Activated naive CD4-positive, alpha-beta T cell treated with anti-CD3 and anti-CD28 coated beads for 36 hours (primary cell): Measurements from ENCODE around the gene ADORA2B. TPM values are rescaled to one million over a fixed set of nuclear protein-coding genes. Genes with fewer than 3 reads are reported as not detected.

Source experiments
- CTCF ChIA-PET: fragments of 350-600 bp; sonication (Branson Sonifier 250); formaldehyde crosslinking; loops from one replicate; lab custom pipeline; 2021; ENCODE audit warnings: antibody characterized with exemption; lab: Charles Lee
- DNase-seq: peaks from one replicate; pipeline ENCODE4 v3.0.0-alpha.2; 2020
- H3K27ac Mint-ChIP-seq: one replicate; pipeline ENCODE4 v1.8.0; 2021; ENCODE audit warnings: mild to moderate bottlenecking, mixed read lengths
- H3K27me3 Mint-ChIP-seq: one replicate; pipeline ENCODE4 v1.8.0; 2021; ENCODE audit warnings: low read depth, mixed read lengths
- H3K36me3 Mint-ChIP-seq: one replicate; pipeline ENCODE4 v1.8.0; 2021; ENCODE audit warnings: low read depth, mixed read lengths
- H3K4me1 Mint-ChIP-seq: one replicate; pipeline ENCODE4 v1.8.0; 2021; ENCODE audit warnings: low read depth, mixed read lengths
- H3K4me3 Mint-ChIP-seq: one replicate; pipeline ENCODE4 v1.8.0; 2021; ENCODE audit warnings: mild to moderate bottlenecking, moderate library complexity, mixed read lengths
- H3K9me3 Mint-ChIP-seq: one replicate; pipeline ENCODE4 v1.8.0; 2021; ENCODE audit warnings: mixed read lengths
- intact Hi-C: fragments of 100-400 bp; cut with micrococcal nuclease; formaldehyde crosslinking; loops from one replicate; pipeline ENCODE4 v1.15.1; 2023
- total RNA-seq, 2 experiments: library from RNA; stranded (reverse); gene quantifications; one replicate each; pipeline ENCODE4 v1.2.3, GENCODE V29; 2021

The ADORA2B gene
- total RNA-seq, 2 experiments from 2014 or later, result 0.12 TPM; not detected in 1

DNA sequence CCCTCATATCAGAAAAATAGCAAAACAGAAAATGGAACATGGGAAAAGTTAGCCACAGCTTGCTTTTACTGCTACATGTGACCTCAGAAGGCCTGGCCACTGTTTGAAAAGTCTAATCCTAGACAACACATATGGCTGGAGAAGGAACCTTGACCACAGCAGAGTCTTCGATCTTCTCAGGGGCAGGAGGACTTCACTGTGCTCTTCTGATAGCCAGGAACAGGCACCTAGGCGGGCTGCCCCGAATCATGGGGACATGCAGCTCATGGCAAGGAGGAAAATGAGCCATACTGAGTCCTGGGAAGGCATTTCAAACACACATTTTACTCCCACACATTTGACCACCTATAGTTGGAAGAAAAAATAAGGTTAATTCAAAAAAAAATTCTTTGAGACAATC lies 31.1 kb upstream of the ADORA2B start:
- Mint-ChIP-seq H3K4me1 (no peaks in the 10 kb centered on the region), H3K36me3 (no peaks in the 10 kb centered on the region), H3K9me3 (no peaks in the 10 kb centered on the region), H3K27me3 (peaks cover 8% of the 10 kb centered on the region), H3K27ac (no peak overlapping the region), H3K4me3 (no peak overlapping the region)
- intact Hi-C loops, result no loop called here
- CTCF ChIA-PET, result no interaction called here
- DNase-seq, result no peak

DNA sequence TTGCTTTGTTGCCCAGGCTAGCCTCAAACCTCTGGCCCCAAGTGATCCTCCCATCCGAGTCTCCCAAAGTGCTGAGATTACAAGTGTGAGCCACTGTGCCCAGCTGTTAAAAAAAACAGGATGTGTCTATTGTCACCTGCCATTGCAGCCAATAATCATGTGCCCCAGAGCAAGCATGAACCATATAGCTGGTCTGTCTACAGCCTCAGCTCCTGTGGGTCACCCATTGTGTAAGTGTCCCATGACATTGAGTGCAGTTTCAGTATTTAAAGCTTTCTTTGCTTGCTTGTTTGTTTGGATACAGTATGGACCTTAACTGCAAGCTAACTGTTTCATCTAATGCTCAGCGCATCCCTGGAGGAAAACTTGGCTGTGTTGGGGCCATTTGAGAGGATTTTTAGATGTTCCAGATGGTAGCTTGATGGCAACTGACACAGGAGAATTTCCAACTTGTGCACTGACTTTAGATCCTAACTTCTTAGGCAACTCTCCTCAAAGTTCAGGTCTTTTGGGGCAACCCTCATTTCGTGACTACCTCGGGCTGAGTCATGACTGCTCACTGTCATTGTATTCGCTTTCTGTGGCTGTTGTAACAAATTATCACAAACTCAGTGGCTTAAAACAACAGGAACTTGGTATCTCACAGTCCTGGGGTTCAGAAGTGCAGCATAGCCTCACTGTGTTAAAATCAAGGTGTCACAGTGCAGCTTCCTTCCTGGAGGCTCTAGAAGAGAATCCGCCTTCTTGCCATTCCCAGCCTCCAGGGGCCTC lies 30.3 kb upstream of the ADORA2B start:
- H3K4me1 Mint-ChIP-seq, result no peaks in the 10 kb centered on the region
- H3K36me3 Mint-ChIP-seq, result no peaks in the 10 kb centered on the region
- CTCF ChIA-PET, result no interaction called here
- intact Hi-C loops, result no loop called here
- H3K27me3 Mint-ChIP-seq, result peaks cover 8% of the 10 kb centered on the region
- no peaks in the 10 kb centered on the region for H3K9me3 Mint-ChIP-seq
- DNase-seq, result no peak
- no peak overlapping the region for H3K27ac Mint-ChIP-seq
- no peak overlapping the region for H3K4me3 Mint-ChIP-seq

DNA sequence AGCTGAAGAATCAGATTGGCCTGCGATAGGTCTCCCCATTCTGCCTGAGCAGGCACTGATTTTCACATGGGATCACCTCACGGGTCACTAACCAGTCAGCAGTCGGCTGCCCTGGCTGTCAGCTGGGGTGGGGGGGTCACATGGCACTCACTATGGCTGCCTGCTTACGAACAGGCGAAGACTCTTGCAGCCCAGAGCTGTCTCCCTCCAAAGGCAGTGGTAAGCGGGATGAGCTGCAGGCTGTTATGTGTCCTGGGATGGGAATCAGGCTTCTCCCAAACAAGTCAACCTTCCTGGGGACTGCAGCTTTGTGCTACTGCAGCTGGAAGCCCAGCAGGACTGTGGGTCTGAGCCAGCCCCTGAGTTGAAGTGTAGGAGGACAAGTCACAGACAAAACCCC lies 29.0 kb upstream of the ADORA2B start:
- no peak overlapping the region for H3K27ac Mint-ChIP-seq
- no peaks in the 10 kb centered on the region for H3K9me3 Mint-ChIP-seq
- no peak for DNase-seq
- no peaks in the 10 kb centered on the region for H3K4me1 Mint-ChIP-seq
- intact Hi-C loops, result no loop called here
- CTCF ChIA-PET, result no interaction called here
- no peak overlapping the region for H3K4me3 Mint-ChIP-seq
- peaks cover 12% of the 10 kb centered on the region for H3K27me3 Mint-ChIP-seq
- no peaks in the 10 kb centered on the region for H3K36me3 Mint-ChIP-seq

DNA sequence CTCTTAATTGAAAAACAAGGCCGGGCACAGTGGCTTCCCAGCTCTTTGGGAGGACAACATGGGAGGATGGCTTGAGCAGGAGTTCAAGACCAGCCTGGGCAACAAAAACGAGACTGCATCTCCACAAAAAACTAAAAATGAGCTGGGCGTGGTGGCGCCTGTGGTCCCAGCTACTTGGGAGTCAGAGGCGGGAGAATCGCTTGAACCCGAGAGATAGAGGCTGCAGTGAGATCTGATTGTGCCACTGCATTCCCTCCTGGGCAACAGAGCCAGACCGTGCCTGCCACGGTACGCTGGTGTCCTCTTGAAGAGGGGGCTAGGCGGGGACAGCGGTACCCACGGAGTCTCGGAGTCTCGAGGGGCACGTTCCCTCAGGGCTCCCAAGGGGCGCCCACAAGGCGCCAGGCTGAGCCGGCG lies 27.9 kb upstream of the ADORA2B start:
- no peak overlapping the region for H3K4me3 Mint-ChIP-seq
- CTCF ChIA-PET, result no interaction called here

DNA sequence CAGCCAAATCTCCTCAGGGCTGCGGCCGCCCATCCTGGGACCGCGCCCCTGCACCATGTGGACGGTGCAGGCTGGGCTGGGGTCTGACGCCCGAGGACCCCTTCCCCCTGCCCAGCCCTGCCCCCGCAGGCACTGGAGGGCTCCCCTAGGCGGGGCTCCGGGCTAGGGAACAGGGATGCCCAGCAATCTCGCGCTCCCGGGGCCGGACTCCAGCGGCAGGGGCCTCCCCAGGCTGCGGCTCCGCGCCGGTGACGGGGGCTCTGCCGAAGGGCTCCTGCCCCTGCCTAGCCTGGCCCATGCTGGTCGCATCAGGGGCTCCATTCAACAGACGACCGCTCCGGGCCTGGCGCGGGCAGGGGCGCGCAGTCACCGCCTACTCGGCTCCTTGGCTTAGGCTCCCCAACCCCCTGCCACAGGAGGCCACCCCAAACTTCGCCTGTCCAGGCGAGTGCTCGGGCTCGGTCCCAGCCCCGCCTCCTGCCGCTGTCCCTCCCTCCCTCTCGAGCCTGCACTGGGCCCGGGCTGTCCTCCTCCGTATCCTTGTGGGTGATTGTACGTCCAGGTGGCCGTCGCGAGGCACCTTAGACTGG lies 27.4 kb upstream of the ADORA2B start:
- no peaks in the 10 kb centered on the region for H3K4me1 Mint-ChIP-seq
- intact Hi-C loops, result no loop called here
- CTCF ChIA-PET, result no interaction called here
- no peak for DNase-seq
- H3K27me3 Mint-ChIP-seq, result peaks cover 12% of the 10 kb centered on the region
- H3K9me3 Mint-ChIP-seq, result peaks cover 5% of the 10 kb centered on the region
- no peak overlapping the region for H3K4me3 Mint-ChIP-seq
- H3K27ac Mint-ChIP-seq, result no peak overlapping the region
- no peaks in the 10 kb centered on the region for H3K36me3 Mint-ChIP-seq

More for the DNA sequence above, 27.9 kb upstream of the ADORA2B start:
- Mint-ChIP-seq H3K36me3 (no peaks in the 10 kb centered on the region), H3K27me3 (peaks cover 12% of the 10 kb centered on the region), H3K4me1 (no peaks in the 10 kb centered on the region), H3K27ac (no peak overlapping the region), H3K9me3 (peaks cover 5% of the 10 kb centered on the region)
- no peak for DNase-seq
- intact Hi-C loops, result no loop called here

DNA sequence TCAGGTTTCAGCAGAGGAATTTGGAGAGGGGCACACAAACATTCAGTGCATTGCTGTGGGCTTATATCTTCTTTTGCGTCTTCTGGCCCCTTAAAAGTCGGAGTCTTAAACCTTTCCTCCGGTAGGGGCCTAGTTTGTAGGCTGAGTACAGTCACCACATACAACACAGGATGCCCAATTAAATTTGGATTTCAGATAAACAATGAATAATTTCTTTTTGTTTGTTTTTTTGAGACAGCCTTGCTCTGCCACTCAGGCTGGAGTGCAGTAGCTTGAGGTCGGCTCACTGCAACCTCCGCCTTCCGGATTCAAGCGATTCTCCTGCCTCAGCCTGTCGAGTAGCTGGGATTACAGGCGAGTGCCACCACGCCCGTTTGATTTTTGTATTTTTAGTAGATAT lies 26.7 kb upstream of the ADORA2B start:
- CTCF ChIA-PET, result no interaction called here
- Mint-ChIP-seq H3K36me3 (no peaks in the 10 kb centered on the region), H3K27me3 (peaks cover 12% of the 10 kb centered on the region), H3K27ac (no peak overlapping the region), H3K4me1 (no peaks in the 10 kb centered on the region), H3K4me3 (no peak overlapping the region), H3K9me3 (peaks cover 5% of the 10 kb centered on the region)
- intact Hi-C loops, result no loop called here
- no peak for DNase-seq

DNA sequence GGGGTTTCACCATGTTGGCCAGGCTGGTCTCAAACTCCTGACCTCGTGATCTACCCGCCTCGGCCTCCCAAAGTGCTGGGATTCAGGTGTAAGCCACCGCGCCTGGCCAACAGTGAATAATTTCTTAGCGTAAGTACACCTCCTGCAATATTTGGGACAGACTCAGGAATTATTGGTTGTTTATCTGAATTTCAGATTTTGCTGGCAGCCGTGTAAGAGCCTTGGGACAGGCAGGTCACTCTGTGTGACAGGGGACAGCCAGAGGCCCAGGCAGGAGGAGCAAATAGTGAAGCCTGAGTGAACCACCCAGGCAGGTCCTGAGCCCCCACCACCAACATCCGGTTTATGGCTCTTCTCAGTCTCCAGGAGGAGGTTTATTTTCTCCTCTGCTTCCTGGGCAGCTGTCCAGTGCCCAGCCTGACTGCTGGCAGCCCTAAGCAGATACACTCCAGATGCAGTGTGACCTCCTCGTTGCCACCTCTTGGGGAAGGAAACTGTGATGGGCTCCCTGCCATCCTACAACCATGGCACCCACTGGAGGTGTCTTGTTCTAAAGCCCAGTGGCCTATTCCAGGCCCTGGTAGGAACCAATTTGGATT lies 26.2 kb upstream of the ADORA2B start:
- Mint-ChIP-seq H3K27me3 (peaks cover 12% of the 10 kb centered on the region), H3K36me3 (no peaks in the 10 kb centered on the region), H3K9me3 (peaks cover 5% of the 10 kb centered on the region), H3K4me3 (no peak overlapping the region), H3K27ac (no peak overlapping the region), H3K4me1 (no peaks in the 10 kb centered on the region)
- CTCF ChIA-PET, result no interaction called here
- DNase-seq, result no peak
- intact Hi-C loops, result no loop called here

DNA sequence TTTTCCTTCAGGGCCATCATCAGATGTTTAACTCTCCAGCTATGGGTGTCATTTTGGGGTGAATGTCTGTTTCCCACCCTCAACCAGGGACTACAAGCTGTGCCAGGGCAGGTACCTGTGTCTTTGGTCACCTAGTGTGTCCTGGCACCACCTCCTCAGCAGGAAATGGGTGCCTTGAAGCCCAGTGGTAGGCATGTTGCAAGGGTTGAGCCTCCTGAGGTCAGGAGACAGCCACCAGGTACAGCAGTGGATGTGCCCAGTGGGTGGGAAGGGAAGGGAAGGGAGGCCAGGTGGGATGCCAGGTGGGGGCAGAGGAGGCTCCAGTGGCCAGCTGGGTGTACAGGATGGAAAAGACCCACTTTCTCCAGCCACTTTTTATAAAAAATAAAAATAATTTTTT lies 25.5 kb upstream of the ADORA2B start:
- CTCF ChIA-PET, result no interaction called here
- intact Hi-C loops, result no loop called here
- H3K27me3 Mint-ChIP-seq, result peaks cover 12% of the 10 kb centered on the region
- DNase-seq, result no peak
- H3K4me1 Mint-ChIP-seq, result no peaks in the 10 kb centered on the region
- H3K27ac Mint-ChIP-seq, result no peak overlapping the region
- no peaks in the 10 kb centered on the region for H3K36me3 Mint-ChIP-seq
- no peak overlapping the region for H3K4me3 Mint-ChIP-seq
- H3K9me3 Mint-ChIP-seq, result peaks cover 5% of the 10 kb centered on the region

DNA sequence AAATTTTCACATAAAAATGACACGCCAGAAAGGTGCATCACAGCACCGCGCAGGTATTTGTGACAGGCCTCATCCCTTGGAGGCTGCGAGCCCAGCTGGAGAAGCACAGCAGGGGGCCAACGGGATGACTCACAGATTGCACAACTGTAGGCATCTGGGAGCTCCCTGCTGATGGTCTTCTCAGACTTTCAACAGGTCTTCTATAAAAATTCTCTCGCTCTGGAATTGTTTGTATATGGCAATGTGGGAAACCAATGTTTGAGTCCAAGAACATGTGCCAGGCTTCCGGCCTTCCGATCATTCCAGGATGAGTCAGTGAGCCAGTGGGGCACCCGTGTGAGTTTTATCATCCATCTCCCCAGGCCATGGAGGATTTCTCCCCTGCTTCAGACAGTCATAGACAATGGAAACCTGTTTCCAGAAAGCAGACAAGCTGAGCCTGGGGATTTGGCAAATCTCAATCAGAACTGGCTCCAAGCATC lies 24.1 kb upstream of the ADORA2B start:
- no peak for DNase-seq
- peaks cover 5% of the 10 kb centered on the region for H3K9me3 Mint-ChIP-seq
- H3K27ac Mint-ChIP-seq, result no peak overlapping the region
- no peak overlapping the region for H3K4me3 Mint-ChIP-seq
- peaks cover 12% of the 10 kb centered on the region for H3K27me3 Mint-ChIP-seq
- CTCF ChIA-PET, result no interaction called here
- no peaks in the 10 kb centered on the region for H3K4me1 Mint-ChIP-seq
- intact Hi-C loops, result no loop called here
- no peaks in the 10 kb centered on the region for H3K36me3 Mint-ChIP-seq

DNA sequence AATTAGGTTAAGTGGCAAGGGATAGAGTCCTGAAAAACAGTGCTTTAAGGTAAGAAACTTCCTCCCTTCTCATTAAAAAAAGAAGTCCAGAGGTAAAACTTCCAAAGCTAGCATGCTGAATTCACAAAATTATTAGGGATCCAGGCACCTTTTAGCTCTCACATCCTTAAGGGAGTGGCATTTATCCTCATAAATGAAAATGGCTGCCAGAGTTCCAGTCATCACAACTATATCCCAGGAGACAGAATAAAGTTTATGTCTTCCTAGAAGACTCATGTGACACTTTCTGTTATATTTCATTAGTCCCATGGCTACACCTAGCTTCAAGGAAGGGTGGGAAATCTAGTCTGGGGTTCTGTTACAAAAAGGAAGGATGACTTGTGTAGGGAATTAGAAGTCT lies 23.3 kb upstream of the ADORA2B start:
- DNase-seq, result no peak
- no peak overlapping the region for H3K27ac Mint-ChIP-seq
- peaks cover 11% of the 10 kb centered on the region for H3K27me3 Mint-ChIP-seq
- no peaks in the 10 kb centered on the region for H3K4me1 Mint-ChIP-seq
- intact Hi-C loops, result no loop called here
- H3K9me3 Mint-ChIP-seq, result peaks cover 5% of the 10 kb centered on the region
- no peaks in the 10 kb centered on the region for H3K36me3 Mint-ChIP-seq
- CTCF ChIA-PET, result no interaction called here
- no peak overlapping the region for H3K4me3 Mint-ChIP-seq

DNA sequence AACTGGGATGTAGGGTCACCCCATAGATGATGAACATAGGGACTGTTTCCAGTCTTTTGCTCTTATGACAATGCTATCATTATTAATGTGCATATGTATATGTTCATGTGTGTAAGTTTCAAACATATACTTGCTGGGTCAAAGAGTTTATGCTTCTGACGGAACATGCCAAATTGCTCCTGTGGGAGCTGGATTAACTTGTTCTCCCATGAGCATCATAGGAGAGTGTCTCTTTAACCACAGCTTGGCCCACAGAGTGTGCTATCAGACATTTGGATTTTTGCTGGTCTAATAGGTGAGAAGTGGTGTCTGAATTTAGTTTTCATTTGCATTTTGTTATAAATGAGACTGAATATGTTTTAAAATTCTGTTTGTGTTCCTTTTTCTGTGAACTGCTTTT lies 22.3 kb upstream of the ADORA2B start:
- peaks cover 5% of the 10 kb centered on the region for H3K9me3 Mint-ChIP-seq
- CTCF ChIA-PET, result no interaction called here
- H3K36me3 Mint-ChIP-seq, result no peaks in the 10 kb centered on the region
- intact Hi-C loops, result no loop called here
- no peak overlapping the region for H3K4me3 Mint-ChIP-seq
- H3K27me3 Mint-ChIP-seq, result peaks cover 9% of the 10 kb centered on the region
- no peak overlapping the region for H3K27ac Mint-ChIP-seq
- H3K4me1 Mint-ChIP-seq, result no peaks in the 10 kb centered on the region
- DNase-seq, result no peak

DNA sequence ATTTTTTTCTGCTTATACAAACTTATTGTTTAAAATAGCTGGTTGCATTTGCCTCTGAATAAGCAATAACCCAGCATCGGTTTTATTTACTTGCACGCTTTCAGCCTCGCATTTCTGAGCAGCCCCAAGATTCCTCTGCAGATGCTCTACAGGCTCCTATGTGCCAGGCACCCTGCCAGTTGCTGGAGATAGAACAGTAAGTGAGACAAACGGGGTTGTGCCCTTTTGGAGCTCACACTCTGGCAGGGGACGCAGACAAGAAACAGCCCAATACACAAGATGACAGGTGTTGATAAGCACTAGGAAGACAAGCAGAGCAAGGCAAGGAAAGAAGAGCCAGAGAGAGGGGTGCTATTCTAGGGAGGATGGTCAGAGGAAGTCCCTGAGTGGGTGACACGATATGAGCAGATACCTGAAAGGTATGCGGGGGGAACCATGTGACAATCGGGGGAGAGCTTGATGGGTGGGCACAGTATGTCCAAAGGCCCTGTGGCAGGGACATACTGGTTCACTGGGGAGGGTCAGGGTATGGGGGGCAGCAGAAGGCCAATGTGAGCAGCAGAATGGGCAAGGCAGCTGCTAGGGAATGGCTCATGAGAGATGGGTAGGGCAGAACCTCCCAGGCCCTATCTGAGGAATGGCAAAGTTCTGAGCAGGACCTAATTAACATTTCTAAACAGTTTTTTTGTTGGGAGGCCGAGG lies 18.7 kb upstream of the ADORA2B start:
- CTCF ChIA-PET, result interaction anchor here (0.6 kb wide), 1 partner anchor 18 kb away, joined by 3 read pairs; no protein-coding TSS in a partner anchor
- no peak for DNase-seq
- H3K36me3 Mint-ChIP-seq, result no peaks in the 10 kb centered on the region
- H3K4me3 Mint-ChIP-seq, result no peak overlapping the region
- H3K27ac Mint-ChIP-seq, result no peak overlapping the region
- peaks cover 10% of the 10 kb centered on the region for H3K27me3 Mint-ChIP-seq
- intact Hi-C loops, result no loop called here
- peaks cover 2% of the 10 kb centered on the region for H3K4me1 Mint-ChIP-seq
- peaks cover 5% of the 10 kb centered on the region for H3K9me3 Mint-ChIP-seq
